HG02970 (cell line): ENCODE results near the gene SLC43A1.

ENCODE experiments used
- ATAC-seq: cut with Tn5 transposase; IDR thresholded peaks from one replicate; pipeline ENCODE4 v1.9.1; 2021; ENCODE audit warnings: mild to moderate bottlenecking, moderate library complexity, moderate number of reproducible peaks; ENCODE audit not compliant: unreplicated experiment, low FRiP score

The SLC43A1 gene

DNA sequence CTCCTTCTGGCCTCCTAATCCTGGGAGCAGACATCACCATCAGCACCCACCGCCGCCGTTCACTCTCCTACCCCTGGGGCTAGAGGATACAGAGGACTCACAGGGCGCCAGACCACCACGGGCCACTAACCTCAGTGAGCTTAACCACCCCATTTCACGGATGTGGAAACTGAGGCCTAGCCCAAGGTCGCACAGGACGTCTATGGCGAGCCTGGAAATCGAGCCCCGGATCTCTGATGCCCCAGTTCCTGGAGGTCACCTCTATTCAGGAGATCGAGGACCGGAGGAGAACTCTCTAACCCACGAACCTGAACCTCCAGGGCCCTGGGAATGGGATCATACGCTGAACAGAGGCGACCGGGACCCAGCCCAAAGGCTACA lies 14.7 kb upstream of the SLC43A1 start:
- no peak for ATAC-seq

- ATAC-seq: no peak
Measured at GRCh38 chr11:57529012-57529411, 13.5 kb upstream of the SLC43A1 start.

- ATAC-seq: no peak
Measured at GRCh38 chr11:57527056-57527631, 11.6 kb upstream of the SLC43A1 start.

GRCh38 chr11:57523419-57523818 lies 7.9 kb upstream of the SLC43A1 start:
- no peak for ATAC-seq

DNA sequence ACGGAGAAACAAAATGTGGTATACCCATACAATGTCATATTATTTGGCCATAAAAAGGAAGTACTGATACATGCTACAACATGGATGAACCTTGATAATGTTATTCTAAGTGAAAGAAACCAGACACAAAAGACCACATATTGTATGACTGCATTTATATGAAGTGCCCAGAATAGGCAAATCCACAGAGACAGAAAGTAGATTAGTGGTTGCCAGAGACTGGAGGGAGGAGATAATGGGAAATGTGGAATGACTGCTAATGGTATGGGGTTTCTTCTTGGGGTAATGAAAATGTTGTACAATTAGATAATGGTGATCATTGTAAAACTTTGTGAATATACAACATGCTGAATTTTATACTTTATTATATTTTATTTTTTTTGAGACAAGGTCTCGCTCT lies 5.6 kb upstream of the SLC43A1 start:
- no peak for ATAC-seq

DNA sequence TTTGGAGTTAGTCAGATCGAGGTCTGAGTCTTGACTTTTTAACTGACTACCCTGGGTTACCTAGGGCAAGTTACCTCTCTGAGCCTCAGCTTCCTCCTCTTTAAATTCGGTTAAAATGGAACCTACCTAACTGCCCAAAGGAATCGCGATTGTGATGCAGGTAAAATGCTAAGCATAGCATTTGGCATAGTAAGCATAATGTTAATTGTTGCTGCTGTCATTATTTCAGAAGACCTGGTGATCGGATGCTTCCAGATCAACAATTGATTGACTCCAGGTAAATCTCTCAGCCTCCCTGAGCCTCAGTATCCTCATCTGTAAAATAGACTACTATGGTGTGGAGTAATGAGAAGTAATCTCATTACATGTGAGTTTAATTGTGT lies 550 bp upstream of the SLC43A1 start:
- no peak for ATAC-seq

- no peak for ATAC-seq
Measured at GRCh38 chr11:57514538-57515331, 767 bp downstream of the SLC43A1 start.

- ATAC-seq: no peak
Measured at GRCh38 chr11:57513911-57514537, 1.5 kb downstream of the SLC43A1 start.

DNA sequence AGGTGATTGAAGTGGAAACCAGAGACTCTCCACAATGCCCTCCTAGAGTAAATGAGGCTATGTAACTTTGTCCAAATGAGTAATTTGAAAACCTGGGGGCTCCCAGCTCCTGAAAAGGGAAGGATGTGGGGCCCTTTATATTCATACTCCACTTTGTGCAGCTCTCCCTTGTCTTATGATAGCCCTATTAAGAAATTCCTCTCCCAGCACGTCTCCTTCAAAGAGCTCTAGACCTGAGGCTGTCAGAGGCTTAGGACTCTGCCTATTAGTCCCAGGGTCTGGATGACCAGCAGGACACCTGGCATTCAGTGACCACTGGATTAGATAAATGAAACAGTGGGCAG lies 2.1 kb downstream of the SLC43A1 start:
- ATAC-seq: no peak

DNA sequence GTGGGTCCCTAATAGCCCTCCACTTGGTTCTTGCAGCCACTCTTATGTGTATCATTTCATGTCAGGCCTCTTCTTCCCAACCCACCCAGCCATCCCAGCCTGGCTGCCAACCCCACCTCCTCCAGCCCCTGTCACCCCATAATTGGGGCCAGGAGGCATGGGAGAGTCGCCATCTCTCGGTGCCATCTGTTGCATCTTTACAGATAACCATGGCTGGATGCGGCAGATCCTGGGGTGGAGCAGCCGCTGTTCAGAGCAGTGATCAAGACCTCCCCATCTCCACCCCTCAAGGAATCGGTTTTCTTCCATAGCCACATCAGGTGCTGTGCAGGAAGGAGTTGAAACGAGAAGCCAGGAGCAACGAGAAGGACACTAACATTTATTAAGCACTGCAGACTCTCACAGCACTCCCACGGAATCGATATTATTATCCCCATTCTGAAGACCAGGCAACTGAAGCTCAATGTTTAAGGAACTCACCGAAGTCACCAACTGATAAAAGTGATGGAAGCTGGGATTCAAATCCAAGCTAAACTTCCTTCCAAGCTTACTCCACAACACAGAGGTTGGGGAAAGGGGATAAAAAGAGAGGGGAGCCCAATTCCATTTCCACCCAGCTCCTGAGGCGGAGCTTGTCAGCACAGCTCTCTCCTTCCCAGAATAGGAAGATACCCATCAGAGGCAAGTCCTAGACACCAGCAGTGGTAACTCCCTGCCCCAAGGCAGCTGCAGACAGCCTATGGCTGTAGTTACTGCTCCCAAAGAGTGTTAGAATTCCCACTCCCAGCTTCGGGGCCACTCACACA lies 2.7 kb downstream of the SLC43A1 start:
- ATAC-seq: no peak

- no peak for ATAC-seq
Measured at GRCh38 chr11:57511741-57512430, 3.6 kb downstream of the SLC43A1 start.

DNA sequence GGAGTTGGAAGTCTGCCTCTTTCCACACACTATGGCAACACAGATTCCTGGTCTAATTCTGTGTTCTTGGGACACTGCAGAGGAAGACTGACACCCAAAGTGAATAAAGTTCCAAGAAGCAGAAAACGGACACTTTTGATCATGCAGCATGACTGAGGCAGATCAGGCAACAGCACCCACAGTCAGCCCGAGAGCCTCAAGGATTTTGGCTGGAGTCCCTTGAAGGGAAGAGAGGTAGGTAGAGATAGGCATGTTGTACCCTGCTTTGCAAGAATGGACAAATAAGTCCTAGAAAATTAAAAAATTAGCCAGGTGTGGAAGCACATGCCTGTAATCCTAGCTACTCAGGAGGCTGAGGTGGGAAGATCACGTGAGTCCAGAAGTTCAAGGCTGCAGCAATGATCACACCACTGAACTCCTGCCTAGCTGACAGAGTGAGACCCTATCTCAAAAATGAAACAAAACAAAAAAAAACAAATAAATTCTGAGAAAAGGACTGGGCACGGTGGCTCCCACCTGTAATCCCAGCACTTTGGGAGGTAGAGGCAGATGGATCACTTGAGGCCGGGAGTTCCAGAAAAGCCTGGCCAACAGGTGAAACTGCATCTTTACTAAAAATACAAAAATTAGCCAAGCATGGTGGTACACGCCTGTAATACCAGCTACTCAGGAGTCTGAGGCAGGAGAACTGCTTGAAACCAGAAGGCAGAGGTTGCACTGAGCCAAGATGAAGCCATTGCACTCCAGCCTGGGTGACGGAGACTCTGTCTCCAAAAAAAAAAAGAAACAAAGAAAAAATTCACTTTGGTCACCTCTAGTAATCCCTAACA lies 6.9 kb downstream of the SLC43A1 start:
- no peak for ATAC-seq

DNA sequence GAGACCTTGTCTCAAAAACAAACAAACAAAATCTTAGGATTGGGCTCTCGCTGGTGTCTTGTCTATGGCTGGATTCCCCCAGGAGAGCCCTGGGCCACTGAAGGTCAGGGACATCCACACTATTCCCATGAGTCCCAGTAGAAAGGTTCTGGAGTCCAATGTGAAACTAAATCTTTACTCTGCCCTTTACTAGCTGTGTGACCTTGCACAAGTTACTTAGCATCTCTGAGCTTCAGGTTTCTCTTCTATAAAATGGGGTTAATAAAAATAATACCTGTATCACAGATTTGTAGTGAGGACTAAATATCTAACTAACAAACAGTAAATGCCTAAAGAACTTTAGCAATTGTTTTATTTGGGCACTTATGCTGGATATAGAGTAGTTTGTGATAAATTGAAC lies 9.0 kb downstream of the SLC43A1 start:
- ATAC-seq: no peak

DNA sequence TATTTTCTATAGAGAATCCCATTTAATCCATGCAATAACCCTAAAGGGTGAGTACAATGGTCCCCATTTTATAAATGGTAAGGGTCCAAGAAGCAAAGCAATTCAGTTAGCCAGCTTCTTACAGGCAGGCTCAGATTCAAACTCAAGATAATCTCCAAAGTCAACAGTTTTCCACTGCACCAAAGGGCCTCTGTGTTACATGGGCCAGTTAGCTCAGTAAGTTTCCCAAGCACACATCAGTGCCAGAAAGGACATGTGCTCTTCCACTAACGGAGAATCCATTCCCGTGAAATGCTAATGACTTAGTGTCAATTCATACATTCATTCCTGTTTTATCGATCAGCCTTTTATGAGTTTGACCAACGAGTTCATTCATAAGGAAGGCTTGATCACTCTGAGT lies 11.0 kb downstream of the SLC43A1 start:
- ATAC-seq: no peak

- no peak for ATAC-seq
Measured at GRCh38 chr11:57502870-57503269, 12.6 kb downstream of the SLC43A1 start.

DNA sequence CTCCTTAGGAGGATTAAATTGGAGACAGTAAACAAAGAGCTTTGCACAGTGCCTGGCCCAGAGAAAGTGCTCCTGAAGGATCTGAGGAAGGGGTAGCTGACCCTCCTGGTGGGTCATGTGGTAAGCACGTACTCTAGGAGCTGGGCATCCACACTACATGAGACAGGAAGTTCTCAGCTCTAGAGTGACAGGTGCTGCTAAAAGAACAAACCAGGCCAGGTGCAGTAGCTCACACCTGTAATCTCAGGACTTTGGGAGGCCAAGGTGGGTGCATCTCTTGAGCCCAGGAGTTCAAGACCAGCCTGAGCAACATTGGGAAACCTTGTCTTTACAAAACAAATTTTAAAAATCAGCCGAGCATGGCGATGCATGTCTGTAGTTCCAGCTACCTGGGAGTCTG lies 13.1 kb downstream of the SLC43A1 start:
- ATAC-seq: no peak

GRCh38 chr11:57501953-57502352 lies 13.5 kb downstream of the SLC43A1 start:
- ATAC-seq: no peak

- no peak for ATAC-seq
Measured at GRCh38 chr11:57500926-57501325, 14.6 kb downstream of the SLC43A1 start.

DNA sequence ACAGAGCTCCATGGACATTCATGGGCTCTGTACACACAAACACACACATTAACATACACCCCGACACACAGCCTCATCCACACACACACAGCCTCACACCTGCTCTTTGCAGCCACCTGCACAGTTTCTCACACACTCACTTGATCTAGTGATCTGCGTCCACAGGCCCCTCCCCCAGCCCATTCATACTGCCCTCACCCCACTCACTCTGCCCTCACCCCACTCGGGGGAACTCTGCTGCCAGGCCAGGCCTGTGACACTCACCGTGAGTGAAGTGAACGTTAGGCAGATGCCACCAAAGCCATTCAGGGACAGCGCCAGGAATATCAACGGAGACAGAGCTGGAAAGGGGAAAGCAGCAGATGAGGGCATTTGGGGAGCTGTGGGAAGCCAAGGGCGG lies 15.0 kb downstream of the SLC43A1 start:
- ATAC-seq: no peak

DNA sequence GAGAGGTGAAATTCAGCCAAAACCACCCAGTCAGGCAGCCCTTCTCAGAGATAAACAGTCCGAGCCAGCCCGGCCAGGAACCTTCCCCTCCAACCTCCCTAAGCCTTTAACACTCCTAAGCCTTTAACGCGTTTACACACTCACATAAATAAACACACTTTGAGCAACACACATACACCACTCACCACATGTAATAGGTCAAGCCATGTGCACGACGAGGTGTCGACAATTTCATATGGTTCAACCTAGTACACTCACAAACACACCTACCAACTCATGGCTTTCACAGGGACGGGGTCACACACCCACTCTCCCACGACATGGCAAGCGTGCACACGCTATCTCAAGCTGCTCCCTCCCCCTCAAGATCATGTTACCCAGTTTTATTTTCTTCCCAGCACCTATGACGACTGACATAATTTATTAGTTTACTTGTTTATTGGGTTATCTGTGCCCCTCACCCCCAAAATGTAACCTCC lies 15.5 kb downstream of the SLC43A1 start:
- ATAC-seq: no peak
